Neutrophil (primary cell): ENCODE data around the gene GAS7.

ENCODE experiments used
- H3K27ac ChIP-seq: fragments of 200-600 bp; sonication (generic); 2 replicates; pipeline ENCODE4 v1.5.1; 2016; ENCODE audit warnings: mild to moderate bottlenecking, moderate library complexity
- H3K27me3 ChIP-seq: fragments of 200-600 bp; sonication (generic); 2 replicates; pipeline ENCODE4 v1.6.0; 2016; ENCODE audit warnings: mild to moderate bottlenecking
- H3K36me3 ChIP-seq: fragments of 200-600 bp; sonication (generic); 2 replicates; pipeline ENCODE4 v1.5.1; 2017
- H3K4me1 ChIP-seq, 2 experiments: fragments of 200-600 bp in 1 of 2; sonication (generic) in 1 of 2; 1 replicate in 1 of 2; 2 replicates in 1 of 2; pipeline versions ENCODE4 v1.5.1 to v1.6.1; 2013 to 2016; ENCODE audit warnings: low read depth in 1 of 2, low read length in 1 of 2, mild to moderate bottlenecking in 1 of 2, moderate library complexity in 1 of 2; ENCODE audit not compliant: control insufficient read depth in 1 of 2, insufficient read depth in 1 of 2
- H3K4me3 ChIP-seq, 2 experiments: fragments of 200-600 bp in 1 of 2; sonication (generic) in 1 of 2; 1 replicate in 1 of 2; 2 replicates in 1 of 2; pipeline ENCODE4 v1.5.1; 2013 to 2016; ENCODE audit warnings: low read depth in 1 of 2, low read length in 1 of 2, mild to moderate bottlenecking in 1 of 2, moderate library complexity in 1 of 2
- H3K9me3 ChIP-seq: fragments of 200-600 bp; sonication (generic); 2 replicates; pipeline ENCODE4 v1.5.1; 2016
- TF ChIP-seq, protein P1 (sequence below): fragments of 200-600 bp; sonication (generic); IDR thresholded peaks from 2 replicates; pipeline ENCODE4 v1.5.1; 2016; ENCODE audit warnings: antibody characterized with exemption

Gene GAS7

DNA sequence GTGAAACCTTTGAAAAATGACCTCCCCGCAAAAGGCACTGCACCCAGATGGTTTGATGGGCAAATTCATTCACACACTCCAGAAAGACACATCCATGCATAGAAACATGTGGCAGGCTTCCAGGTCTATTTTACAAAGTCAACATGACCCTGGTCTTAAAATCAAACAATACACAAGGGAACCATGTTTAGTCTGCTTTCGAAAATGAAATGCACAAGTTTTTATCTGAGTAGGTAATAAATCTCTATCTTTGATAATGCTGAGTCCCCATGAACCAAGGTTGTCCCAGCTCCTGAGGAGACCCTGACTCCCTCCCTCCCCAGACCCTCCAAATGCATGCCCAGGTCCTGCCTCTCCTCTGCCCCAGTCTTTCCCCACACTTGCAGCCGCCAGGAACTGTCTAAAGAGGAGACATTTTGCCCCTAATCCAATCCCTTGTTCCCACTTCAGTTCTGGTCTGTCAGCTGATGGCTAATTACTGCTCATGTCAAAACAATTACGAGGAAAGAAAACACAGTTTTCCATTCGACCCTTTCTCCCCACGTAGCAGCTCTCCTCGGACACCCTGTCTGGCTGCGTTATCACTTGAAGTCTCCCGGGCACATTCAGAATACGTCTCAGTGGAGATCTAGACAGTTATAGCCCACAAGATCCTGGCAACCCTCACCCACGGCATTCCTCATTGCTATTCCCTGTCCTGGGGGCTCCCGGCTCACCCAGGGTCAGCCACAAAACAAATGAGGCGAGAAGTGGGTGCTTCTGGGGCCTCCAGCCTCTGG is 224.5 kb downstream of the GAS7 start:
- TF ChIP-seq, protein P1, sequence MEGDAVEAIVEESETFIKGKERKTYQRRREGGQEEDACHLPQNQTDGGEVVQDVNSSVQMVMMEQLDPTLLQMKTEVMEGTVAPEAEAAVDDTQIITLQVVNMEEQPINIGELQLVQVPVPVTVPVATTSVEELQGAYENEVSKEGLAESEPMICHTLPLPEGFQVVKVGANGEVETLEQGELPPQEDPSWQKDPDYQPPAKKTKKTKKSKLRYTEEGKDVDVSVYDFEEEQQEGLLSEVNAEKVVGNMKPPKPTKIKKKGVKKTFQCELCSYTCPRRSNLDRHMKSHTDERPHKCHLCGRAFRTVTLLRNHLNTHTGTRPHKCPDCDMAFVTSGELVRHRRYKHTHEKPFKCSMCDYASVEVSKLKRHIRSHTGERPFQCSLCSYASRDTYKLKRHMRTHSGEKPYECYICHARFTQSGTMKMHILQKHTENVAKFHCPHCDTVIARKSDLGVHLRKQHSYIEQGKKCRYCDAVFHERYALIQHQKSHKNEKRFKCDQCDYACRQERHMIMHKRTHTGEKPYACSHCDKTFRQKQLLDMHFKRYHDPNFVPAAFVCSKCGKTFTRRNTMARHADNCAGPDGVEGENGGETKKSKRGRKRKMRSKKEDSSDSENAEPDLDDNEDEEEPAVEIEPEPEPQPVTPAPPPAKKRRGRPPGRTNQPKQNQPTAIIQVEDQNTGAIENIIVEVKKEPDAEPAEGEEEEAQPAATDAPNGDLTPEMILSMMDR: no peak

GRCh38 chr17:9971991-9972390 is 226.4 kb downstream of the GAS7 start:
- Histone ChIP-seq H3K4me3 (no peak overlapping the region), H3K4me1 (peaks cover 39 to 42% of the 10 kb centered on the region in 2 experiments), H3K27ac (no peak overlapping the region), H3K36me3 (peaks cover 23% of the 10 kb centered on the region), H3K9me3 (no peaks in the 10 kb centered on the region), H3K27me3 (no peaks in the 10 kb centered on the region)
- TF ChIP-seq, protein P1: no peak

More for the DNA sequence above, 224.5 kb downstream of the GAS7 start:
- Histone ChIP-seq H3K4me1 (peaks cover 46 to 49% of the 10 kb centered on the region in 2 experiments), H3K4me3 (no peak overlapping the region), H3K36me3 (peaks cover 11% of the 10 kb centered on the region), H3K27ac (peak overlapping the region; percentile 85), H3K27me3 (no peaks in the 10 kb centered on the region), H3K9me3 (no peaks in the 10 kb centered on the region)

DNA sequence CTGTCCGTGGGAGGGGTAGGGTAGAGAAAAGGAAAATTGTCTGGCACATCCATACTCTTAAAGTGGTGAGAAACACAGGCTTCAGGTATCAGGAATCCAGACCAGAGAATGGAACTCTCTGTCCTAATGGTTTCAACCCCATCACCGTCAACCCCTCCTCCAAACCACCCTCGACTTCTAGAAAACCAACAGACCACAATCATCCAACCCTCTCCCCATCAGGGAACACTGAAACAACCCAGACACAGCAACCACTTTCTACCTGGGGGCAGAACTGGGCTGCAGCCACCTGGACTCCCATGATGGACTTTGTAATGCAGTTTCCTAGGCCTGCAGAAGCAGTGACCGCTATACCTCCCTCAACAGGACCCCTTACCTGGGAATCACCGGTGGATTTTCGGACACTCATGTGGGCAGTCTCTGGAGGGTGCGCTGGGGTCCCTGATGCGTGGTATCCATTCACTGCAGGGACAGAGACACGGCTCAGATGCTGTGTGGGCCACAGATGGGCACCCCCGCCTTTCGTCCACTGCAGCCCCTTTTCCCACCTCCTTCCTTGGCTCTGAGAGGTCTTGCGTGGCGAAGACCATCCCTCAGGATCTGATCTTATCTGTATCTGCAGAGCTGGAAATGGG is 229.0 kb downstream of the GAS7 start:
- TF ChIP-seq, protein P1: no peak
- Histone ChIP-seq H3K27ac (no peak overlapping the region), H3K27me3 (no peaks in the 10 kb centered on the region), H3K4me3 (no peak overlapping the region), H3K9me3 (no peaks in the 10 kb centered on the region), H3K4me1 (peaks cover 13 to 16% of the 10 kb centered on the region in 2 experiments), H3K36me3 (peaks cover 30% of the 10 kb centered on the region)

DNA sequence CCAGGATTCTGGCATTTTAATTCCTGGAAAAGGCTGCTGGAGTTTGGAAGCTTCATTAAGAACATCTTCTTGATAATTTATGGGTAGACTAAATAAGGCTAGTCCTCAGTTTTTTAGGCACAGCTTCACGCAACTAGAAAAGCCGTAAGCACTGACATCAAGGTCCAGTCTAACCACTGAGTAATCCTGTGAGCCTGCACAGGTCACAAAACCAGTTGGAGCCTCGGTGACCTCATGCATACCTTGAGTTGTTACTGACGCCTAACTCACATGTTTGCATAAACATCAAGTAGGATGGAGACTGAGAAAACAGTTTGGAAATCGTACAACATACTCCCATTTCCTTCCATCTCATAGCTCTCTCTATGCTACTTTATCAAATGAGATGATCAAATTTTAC is 229.5 kb downstream of the GAS7 start:
- TF ChIP-seq, protein P1: no peak

GRCh38 chr17:9968008-9968407 is 230.4 kb downstream of the GAS7 start:
- Histone ChIP-seq H3K27ac (no peak overlapping the region), H3K4me1 (peaks cover 0 to 6% of the 10 kb centered on the region in 2 experiments), H3K27me3 (no peaks in the 10 kb centered on the region), H3K4me3 (no peak overlapping the region), H3K36me3 (peaks cover 30% of the 10 kb centered on the region), H3K9me3 (no peaks in the 10 kb centered on the region)
- TF ChIP-seq, protein P1: no peak

More for the DNA sequence above, 229.5 kb downstream of the GAS7 start:
- Histone ChIP-seq H3K27me3 (no peaks in the 10 kb centered on the region), H3K27ac (no peak overlapping the region), H3K36me3 (peaks cover 30% of the 10 kb centered on the region), H3K4me1 (peaks cover 7 to 11% of the 10 kb centered on the region in 2 experiments), H3K9me3 (no peaks in the 10 kb centered on the region), H3K4me3 (no peak overlapping the region)
